ENCODE results near the gene ENOX2.

The ENOX2 gene

DNA sequence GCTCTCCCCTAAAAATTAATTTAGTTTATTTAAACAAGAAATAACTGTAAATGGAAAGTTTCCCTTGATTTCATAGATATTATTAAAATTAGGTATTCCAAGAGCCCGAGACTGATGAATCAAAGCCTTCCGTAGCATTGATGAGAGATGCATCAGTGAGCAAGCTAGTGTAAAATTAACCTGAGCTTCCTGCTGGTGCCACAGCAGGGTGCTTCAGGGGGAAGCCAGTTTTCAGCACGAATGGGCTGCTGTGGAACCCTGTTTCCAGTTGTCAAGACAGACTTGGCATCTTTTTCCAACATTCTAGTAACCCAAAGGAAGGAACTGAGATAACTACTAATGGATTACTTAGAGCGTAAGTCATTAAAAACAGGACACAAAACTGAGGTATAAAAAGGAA, 279.5 kb downstream of the ENOX2 start:
- no peak for DNase-seq (ENCODE audit: low spot score)

DNA sequence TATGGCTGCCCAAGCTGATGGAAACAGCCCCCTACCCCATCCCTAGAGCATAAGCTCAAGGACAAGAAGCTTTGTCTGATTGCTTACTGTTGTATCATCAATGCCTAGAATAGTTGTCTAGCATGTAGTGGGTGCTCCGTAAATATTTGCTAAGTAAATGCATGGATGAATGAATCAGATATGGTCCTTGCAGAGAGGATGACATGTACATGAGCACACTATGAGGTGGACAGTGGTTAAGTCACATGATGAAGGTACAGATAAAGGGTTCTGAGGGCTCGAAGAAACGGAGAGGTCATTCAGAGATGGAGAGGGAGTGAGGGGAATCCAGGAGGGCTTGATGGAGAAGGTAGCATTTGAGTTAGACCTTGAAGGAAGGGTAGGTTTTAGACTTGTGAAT, 287.1 kb downstream of the ENOX2 start:
- DNase-seq (ENCODE audit: low spot score): no peak

DNA sequence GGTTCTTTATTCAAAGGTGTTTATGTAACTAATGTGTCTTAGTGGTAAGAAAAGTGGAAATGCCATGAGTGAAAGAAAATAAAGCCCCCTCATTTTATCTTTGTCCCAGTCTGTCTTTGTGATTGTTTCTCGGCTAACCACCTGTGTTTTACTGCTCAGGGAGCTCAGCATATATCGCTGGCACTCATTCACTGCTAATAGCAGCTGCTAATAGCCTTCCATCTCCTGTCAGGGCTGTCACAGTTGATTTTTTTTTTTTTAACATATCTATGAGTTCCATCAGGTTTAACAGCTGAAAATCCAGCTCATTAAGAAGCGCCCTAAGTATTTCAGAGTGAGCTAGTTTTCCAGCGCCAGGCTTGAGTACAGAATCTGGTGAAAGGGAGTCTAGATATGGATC, 295.6 kb downstream of the ENOX2 start:
- no peak for DNase-seq (ENCODE audit: low spot score)

DNA sequence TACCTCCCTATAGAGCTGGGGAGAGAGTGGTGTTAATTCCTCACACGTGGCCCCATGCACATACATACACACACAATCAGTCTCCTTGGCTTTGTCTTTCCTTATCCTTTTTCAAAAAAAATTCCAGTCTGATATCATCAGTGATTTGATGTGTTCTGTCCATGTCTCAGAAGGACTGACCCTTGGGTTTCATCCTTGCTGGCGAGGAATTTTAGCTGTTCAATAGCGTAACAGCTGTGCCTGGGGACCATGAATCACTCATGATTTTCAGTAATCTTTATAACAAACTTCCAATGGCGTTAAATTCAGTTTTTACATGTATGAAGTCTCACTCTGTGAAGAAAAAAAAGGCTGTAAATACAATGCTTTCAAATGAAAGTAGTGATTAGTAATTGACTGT, 296.6 kb downstream of the ENOX2 start:
- no peak for DNase-seq (ENCODE audit: low spot score)

DNA sequence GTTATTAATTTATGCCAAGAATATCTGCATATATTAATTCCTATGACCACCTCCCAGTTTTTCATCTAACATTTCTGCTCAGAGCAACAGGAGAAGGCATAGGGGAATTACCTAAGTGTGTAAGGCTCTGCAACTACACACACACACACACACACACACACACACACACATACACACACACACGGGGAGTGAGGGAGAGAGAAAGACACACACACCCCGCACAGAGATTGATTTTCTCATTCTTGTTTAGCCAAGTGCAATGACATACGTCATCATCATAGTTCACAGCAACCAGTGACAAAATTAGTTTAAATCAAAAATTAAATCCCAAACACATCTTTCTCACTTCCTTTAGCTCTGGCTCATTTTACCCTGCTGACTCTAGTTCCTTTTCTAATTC, 298.1 kb downstream of the ENOX2 start:
- no peak for DNase-seq (ENCODE audit: low spot score)

DNA sequence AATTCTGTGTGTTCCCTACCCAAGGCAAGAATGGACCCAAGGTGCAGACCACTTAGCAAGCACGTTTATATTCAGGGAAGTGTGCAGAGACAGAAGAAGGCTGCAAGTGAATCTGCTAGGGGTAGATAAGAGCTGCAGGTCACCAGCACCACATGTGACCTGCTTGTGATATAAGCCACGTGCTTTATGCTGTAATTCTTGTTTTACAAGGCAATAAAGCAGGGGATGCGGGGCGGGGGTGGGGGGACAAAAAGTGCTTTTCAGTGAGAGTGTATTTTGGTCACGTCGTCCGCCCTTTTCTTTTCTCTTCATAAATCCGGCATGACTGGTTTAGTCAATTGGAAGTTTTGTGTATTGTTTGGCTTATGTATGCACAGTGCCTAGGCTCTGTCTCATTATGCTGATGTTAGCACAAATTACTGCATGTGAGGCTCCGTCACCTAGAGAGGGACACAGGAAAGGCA, 308.5 kb downstream of the ENOX2 start:
- no peak for DNase-seq (ENCODE audit: low spot score)

DNA sequence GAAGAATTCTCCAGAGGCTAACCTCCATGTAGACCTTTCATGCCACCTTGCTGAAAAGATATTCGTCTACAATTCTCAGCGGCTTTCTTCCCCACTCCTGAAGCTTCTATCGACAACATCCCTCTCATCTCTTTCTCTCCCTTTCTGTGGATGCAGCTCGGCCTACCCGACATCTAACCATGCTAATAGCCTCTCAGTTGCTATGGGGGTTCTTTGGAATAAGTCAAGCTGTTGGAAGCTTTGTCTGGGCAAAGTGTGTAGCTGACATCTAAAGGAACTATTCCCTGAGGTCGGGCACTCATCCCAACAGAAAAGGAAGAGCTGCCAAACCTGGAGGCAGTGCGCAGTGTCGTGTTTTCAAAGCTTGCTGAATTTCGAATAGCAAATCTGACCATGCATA, 309.1 kb downstream of the ENOX2 start:
- DNase-seq (ENCODE audit: low spot score): no peak

DNA sequence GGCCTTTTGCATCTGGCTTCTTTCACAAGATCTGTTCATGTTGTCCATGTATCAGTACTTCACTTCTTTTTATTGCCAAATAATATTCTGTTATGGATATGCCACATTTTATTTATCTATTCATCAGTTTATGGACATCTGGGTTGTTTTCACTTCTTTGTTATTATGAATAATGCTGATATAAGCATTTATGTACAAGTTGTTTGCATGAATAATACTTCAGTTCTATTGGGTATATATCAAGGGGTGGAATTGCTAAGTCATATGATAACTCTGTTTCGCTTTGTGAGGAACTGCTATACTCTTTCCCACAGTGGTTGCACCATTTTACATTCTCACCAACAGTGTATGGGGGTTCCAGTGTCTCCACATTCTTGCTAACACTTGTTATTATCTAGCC, 310.8 kb downstream of the ENOX2 start:
- no peak for DNase-seq (ENCODE audit: low spot score)

DNA sequence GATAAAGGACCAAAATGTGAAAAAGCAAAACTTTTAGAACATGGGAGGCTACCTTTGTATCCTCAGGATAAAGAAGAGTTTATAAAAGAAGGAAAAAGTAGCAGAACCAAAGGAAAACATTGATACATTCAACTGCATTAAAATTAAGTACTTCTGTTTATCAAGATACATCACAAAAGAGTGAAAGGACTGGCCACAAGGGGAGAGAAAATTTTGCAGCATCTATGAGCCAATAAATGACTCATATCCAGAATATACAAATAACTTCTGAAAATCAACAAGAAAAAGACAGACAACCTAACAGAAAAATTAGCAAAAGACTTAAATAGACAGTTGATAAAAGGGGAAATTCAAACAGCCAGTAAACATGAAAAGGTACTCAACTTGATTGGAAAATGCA, 324.1 kb downstream of the ENOX2 start:
- DNase-seq (ENCODE audit: low spot score): no peak

DNA sequence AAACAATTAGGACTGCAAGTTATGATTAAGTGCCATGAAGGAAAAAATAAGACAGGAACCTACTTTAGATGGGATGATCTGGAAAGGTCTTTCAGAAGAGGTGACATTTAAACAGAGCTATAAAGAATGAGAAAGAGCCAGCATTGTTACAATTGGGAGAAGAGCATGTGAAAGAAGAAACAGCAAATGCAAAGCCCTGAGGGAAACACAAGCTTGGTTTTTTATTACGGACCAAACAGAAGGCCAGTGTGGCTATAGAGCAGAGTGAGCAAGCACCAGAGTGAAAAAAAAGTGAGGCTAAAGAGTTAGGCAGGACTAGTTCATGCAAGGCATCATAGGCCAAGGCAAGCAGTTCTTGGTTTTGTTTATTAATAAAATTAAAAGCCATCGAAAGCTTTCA, 325.6 kb downstream of the ENOX2 start:
- DNase-seq (ENCODE audit: low spot score): no peak

DNA sequence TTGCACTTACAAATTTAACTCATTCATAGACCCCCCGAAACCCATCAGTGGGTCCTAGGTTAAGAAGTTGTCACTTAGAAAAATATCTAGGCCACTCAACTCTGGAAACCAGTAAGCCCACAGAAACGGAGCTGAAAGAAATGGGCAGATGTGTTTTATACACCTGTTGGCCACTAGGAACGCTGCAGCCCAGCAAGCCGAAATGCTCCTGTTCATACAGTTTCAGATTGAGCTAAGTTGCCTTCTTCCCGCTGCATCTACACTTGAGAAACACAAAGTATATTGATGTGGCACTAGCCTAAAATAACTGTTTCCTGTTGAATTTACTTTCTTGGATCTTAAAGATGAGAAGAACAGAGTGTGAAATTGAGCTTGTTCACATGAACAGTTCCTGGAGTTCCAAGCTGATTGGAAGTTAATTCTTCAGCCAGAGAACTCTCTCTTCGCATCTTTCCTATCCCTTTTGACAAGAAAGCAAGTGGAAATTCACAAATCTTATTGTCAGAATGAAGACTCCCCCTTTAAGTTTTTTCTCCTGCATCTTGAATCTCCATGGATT, 327.1 kb downstream of the ENOX2 start:
- DNase-seq (ENCODE audit: low spot score): peak; percentile 31
